Measurements from ENCODE around the gene ZKSCAN7.
"Not testable (repeated sequence)": the region's sequence is repeated elsewhere in the genome, so short reads cannot be mapped to it uniquely, and the experiment has no call there.

Gene ZKSCAN7

DNA sequence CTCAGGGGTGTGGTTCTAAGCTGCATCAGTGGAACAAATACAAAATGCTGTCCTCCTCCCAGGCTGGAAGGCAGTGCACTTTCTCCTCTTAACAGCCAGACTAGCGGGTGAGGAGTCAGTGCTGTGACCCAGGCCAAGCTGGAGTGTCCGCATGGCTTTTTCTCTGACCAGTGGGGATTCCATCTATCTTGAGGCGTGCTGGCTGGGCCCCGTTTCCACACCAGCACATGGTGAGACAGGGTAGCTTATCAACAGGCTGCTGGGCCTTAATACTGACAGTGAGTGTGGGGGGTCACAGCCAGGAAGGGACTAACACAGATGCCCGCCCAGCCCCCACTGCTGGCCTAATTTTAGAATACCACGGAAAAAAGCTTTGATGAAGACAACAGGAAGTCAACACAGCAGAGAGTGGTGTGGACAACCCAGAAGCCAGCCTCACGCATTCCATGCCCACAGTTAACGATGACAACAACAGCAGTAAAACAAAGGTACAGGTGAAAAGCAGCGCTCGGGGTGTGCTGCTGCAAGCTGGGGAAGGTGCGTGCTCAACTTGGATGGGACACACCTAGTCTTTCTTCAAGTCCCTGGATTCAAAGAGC, 22.5 kb downstream of the ZKSCAN7 start:
- not testable (repeated sequence) for DNase-seq

DNA sequence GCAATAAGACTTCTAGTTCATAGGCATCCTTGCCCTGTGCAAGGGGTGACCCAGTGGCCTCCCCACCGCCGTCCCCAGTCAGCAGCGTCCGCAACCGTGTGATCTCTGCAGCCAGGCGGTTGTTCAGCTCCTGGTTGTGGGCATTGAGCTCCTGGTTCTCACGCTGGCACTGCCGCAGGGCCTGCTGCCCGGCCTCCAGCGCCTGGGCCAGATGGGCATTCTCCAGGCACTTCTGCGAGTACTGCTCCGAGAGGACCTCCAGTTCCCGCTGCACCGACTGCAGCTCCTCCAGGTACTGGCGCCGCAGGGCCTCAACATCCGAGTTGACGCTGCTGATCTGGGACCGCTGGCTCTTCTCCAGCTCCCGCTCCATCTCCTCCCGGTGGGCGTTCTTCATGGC, 23.3 kb downstream of the ZKSCAN7 start:
- not testable (repeated sequence) for DNase-seq

DNA sequence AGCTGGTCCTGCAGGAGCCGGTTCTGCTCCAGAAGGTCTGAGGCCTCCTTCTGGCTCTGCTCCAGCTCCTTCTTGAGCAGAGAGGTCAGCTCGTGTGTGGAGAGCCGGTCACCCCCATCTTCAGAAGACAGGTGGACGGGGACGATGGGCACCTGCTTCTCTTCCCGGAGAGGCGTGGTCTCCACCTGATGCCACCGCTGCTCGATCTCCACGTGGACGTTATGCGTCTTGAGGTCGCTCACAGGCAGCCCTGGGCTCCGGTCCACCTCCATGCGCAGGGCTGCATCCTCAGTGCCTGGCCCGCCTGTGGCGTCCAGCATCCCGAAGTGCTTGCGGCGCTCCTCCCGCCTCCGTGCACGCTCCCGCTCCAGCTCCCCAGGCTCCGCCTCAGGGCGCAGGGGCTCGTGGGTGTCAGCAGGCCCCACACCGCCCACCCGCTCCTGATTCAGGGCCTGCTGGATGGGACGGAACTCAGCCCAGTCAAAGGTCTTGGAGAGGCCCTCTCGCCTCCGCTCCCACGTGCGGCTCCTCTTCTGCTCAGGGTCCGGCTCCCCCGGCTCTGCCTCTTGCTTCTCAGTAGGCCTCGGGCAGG, 24.0 kb downstream of the ZKSCAN7 start:
- DNase-seq, result not testable (repeated sequence)

DNA sequence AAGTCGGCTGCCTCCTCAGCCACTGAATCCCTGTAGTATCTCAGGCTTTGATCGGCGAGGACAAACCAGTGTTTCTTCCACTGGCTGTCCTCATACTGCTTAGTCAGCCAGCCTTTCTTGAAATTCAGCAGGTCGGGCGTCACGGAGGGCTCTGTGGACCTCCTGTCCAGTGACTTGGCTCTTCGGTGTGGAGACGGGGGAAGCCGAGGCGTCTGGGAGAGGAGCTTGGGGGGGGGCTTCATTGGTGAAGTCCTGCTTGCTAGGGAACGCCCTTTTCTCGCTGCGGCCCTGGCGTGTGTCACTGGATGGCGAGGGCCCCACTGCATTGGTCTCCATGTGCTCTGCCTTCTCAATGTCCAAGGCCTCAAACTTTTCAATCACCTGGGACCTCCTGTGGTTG, 24.8 kb downstream of the ZKSCAN7 start:
- DNase-seq, result not testable (repeated sequence)

DNA sequence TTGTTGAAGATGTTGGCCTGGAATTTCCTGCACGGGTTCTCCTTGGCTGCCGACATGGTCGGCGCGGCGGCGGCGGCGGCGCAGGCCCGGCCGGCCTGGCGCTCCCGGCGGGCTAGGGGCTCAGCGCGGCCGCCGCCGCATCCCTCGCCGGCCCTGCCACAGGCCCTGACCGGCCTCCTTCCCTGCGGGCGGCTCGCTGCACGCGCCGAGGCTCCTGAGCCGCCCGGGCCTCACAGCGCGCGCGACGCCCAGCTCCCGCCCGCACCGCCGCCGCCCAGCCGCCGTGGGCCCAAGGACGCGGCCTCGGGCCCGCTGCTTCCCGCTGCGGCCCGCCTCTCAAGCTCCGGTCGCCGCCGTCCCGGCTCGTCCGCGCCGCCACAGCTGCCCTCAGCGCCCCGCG, 26.0 kb downstream of the ZKSCAN7 start:
- DNase-seq, result not testable (repeated sequence)

DNA sequence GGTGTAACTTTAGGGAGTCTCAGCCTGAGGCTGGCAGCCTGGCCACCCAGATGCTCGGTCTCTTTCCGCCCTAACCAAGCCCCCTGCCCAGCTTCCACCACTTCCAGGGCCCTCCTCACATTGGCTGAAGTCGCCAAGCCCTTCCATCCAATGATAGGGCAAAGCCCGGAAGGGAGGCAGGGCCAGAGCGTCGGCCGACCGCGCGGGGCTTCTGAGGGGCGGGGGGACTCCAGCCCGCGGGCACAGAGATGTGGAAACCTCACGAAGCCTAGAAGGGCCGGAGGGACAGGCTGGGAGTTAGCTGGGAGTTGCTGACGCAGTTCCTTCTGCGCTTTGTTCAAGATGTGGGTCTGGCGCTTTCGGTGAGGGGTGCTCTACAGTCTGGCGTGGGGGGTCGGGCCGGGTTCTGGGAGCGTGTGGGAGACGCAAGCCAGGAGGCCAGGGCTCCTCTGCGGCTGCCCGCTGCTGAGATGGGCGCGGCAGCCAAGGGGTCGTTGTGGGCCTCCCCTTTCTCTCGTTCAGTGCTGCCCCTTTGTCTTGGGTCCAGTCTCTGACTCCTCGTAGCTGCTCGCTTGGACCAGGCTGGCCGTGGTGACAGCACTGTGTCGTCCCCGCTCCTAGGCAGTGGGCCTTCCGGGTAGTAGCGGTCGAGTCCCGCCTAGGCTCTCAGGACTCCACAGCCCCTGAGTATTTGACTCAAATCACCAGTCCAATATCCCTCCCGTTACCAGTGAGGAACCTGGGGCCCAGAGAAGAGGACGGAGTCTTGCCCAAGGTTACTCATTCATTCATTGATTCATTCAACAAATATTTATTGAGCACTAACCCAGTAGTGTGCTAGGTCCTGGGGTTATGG, 29.9 kb downstream of the ZKSCAN7 start, which contains the start of gene ZNF660:
TSS of gene ZNF660 (plus strand) at position 319 of the 856 bp plus-strand sequence. CDS start 9,230 bp downstream, outside the sequence.
- DNase-seq, result peak; percentile 8

DNA sequence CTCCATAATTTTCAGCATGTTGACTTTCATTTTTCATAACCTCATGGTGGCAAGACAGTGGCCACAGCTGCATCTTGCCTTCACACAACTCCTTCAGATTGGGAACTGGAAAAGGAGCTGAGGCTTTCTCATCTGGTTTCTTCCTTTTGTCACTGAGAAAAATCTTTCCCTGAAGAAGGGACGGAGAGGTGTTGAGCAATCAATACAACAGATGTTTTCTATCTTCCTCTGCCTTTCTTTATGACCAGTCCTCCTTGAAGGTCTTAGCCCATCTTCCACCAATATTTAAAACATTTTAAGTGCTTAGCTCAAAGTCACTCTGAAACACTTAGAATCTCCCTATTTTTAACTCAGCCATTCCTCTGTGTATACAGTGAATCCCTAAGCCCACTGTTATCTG, 41.6 kb downstream of the ZKSCAN7 start:
- DNase-seq, result no peak

DNA sequence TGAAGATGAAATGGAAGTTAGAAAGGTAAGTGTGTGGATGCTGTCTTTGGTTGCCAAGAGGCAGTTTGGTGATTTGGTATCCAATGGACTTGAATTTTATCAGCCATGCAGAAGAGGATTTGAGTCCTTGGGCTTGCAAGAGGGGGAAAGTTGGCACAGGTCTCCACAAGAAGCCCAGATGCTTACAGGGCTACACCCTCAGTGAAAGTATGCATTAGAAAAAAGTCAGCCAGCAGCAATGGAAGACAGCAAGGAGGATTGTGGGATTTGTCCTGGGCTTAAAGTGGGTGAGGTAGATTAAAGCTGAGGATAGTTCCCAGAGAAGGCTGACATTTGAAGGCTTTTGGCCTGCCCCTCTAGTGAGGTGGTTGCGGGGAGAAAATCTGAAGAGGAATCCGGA, 46.8 kb downstream of the ZKSCAN7 start:
- no peak for DNase-seq

DNA sequence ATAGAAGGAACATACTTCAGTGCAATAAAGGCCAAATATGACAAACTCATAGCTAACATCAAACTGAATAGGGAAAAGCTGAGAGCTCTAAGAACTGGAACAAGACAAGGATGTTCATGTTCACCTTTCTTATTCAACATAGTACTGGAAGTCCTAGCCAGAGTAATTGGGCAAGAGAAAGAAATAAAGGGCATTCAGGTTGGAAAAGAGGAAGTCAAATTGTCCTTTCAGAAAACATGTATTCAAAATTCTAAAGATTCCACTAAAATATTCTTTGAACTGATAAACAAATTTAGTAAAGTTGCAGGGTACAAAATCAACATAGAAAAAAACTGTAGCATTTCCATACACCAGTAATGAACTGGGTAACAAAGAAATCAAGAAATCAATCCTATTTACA, 57.7 kb downstream of the ZKSCAN7 start:
- no peak for DNase-seq
